ENCODE measurements around the gene TSPAN32.

DNA sequence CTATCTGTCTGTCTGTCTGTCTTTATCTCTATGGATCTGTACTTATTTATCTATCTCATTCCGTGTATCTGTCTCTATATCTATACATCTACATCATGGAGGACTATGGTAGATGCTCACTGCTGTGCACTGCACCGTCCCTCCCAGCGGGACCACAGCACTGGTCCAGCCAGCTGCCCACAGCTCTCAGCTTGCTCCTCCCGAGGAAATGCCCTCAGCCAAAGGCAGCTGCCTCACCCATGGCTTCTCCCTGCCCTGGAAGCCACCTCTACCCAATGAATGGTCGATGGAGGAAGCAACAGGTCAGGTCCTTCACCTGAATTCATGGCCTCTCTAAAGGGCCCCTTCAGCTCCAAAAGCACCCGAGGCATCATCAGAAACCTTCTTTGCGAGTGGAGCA lies 60.6 kb downstream of the TSPAN32 start:
- no peak for TF ChIP-seq POLR2A (IDR thresholded peaks at IDR 0.05; ENCODE audit: low read depth, low read length)
- TF ChIP-seq POLR2AphosphoS5 (IDR thresholded peaks at IDR 0.05; ENCODE audit: low read depth, low read length): no peak

Measured in GM12892 (cell line).